Measurements from ENCODE around the gene MYO1D. TPM values are rescaled to one million over a fixed set of nuclear protein-coding genes. Genes with fewer than 3 reads are reported as not detected.

Gene MYO1D
- total RNA-seq, 1 experiment from 2014 or later, result 206 TPM

GRCh38 chr17:32541640-32542039, 335.3 kb downstream of the MYO1D start:
- Mint-ChIP-seq H3K4me1 (ENCODE audit: low read depth, unreplicated experiment) (no peaks in the 10 kb centered on the region), H3K9me3 (ENCODE audit: unreplicated experiment) (peaks cover 8% of the 10 kb centered on the region), H3K27me3 (ENCODE audit: insufficient read depth, unreplicated experiment) (no peaks in the 10 kb centered on the region), H3K27ac (ENCODE audit: unreplicated experiment) (no peak overlapping the region), H3K4me3 (ENCODE audit: unreplicated experiment) (no peak overlapping the region), H3K36me3 (ENCODE audit: insufficient read depth, unreplicated experiment) (peaks cover 43% of the 10 kb centered on the region)
- Histone ChIP-seq H3K4me1 (no peaks in the 10 kb centered on the region), H3K9me3 (no peaks in the 10 kb centered on the region), H3K4me3 (ENCODE audit: low read depth, low read length) (no peak overlapping the region), H3K27me3 (replicated peaks; ENCODE audit: control insufficient read depth, insufficient read depth, low read length) (no peaks in the 10 kb centered on the region), H3K36me3 (ENCODE audit: control insufficient read depth, insufficient read depth, low read length) (no peaks in the 10 kb centered on the region; the same call in 1 of the 2 replicates)
- CTCF ChIA-PET, result no interaction called here
- intact Hi-C loops (cut with micrococcal nuclease; ENCODE audit: unreplicated experiment), result no loop called here
- no TSS peak for BruUV-seq (replicated peaks)
- no peak for TF ChIP-seq CTCF (IDR thresholded peaks at IDR 0.05; ENCODE audit: insufficient read depth in 1 of 2, low read depth in 1 of 2, low read length in 1 of 2, severe bottlenecking in 1 of 2, unreplicated experiment in 1 of 2)
- POLR2A ChIA-PET, result no interaction called here
- DNase-seq, result no peak

DNA sequence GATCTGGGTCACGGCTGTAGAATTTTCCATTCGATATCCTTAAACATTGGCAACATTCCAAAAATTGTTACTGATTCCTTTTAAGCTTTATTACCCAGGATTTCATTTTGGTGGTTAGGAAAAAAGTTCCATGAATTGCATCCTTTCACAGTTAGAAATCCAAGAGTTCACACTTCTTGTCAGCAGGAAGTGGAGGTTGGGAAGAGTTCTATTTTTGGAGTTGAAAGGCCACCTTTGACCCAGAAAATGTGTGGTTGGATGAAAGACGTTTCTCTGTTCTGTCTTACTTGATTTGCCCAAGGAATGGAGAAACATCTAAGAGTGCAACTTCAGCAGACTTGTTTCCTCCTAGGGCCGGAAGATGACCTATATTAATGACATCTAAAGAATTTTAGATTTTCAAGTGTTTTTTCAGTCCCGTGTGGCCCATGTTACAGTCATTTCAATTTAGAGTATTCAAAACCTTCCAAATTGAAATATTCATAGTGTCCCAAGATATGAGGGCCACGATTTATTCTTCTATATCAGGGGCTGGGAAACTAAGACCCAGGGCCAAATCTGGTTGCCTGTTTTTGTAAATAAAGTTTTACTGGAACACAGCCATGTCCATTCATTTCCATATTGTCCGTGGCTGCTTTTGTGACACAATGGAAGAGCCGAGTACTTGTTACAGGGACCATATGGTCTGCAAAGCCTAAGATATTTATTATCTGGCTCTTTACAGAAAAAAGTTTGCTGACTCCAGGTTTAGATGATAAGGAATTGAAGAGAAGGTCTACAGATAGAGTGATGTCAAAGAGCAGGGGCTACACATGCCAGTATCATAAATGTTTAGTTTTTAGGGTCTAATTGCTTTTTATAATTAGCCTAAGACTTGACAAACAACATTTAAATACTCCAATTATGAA, 339.9 kb downstream of the MYO1D start:
- no TSS peak for BruUV-seq (replicated peaks)
- peaks cover 3% of the 10 kb centered on the region for H3K36me3 ChIP-seq (ENCODE audit: control insufficient read depth, insufficient read depth, low read length)
- POLR2A ChIA-PET, result no interaction called here
- CTCF ChIA-PET, result interaction anchor here (0.5 kb wide), 1 partner anchor 282 kb away, joined by 3 read pairs; no protein-coding TSS in a partner anchor
- peaks cover 6% of the 10 kb centered on the region for H3K4me1 Mint-ChIP-seq (ENCODE audit: low read depth, unreplicated experiment)
- peaks cover 45% of the 10 kb centered on the region for H3K36me3 Mint-ChIP-seq (ENCODE audit: insufficient read depth, unreplicated experiment)
- peaks cover 8% of the 10 kb centered on the region for H3K9me3 Mint-ChIP-seq (ENCODE audit: unreplicated experiment)
- intact Hi-C loops (cut with micrococcal nuclease; ENCODE audit: unreplicated experiment), result no loop called here
- no peak for TF ChIP-seq CTCF (IDR thresholded peaks at IDR 0.05; ENCODE audit: insufficient read depth in 1 of 2, low read depth in 1 of 2, low read length in 1 of 2, severe bottlenecking in 1 of 2, unreplicated experiment in 1 of 2)
- no peaks in the 10 kb centered on the region for H3K9me3 ChIP-seq
- no peak overlapping the region for H3K4me3 ChIP-seq (ENCODE audit: low read depth, low read length)
- no peak for DNase-seq
- no peak overlapping the region for H3K27ac Mint-ChIP-seq (ENCODE audit: unreplicated experiment)
- H3K27me3 Mint-ChIP-seq (ENCODE audit: insufficient read depth, unreplicated experiment), result no peaks in the 10 kb centered on the region
- no peak overlapping the region for H3K4me3 Mint-ChIP-seq (ENCODE audit: unreplicated experiment)
- H3K4me1 ChIP-seq, result no peaks in the 10 kb centered on the region
- no peaks in the 10 kb centered on the region for H3K27me3 ChIP-seq (replicated peaks; ENCODE audit: control insufficient read depth, insufficient read depth, low read length)

GRCh38 chr17:32533296-32533695, 343.6 kb downstream of the MYO1D start:
- Histone ChIP-seq H3K27me3 (replicated peaks; ENCODE audit: control insufficient read depth, insufficient read depth, low read length) (no peaks in the 10 kb centered on the region), H3K9me3 (no peaks in the 10 kb centered on the region), H3K4me3 (ENCODE audit: low read depth, low read length) (no peak overlapping the region), H3K36me3 (ENCODE audit: control insufficient read depth, insufficient read depth, low read length) (peaks cover 3% of the 10 kb centered on the region), H3K4me1 (no peaks in the 10 kb centered on the region)
- CTCF ChIA-PET, result no interaction called here
- intact Hi-C loops (cut with micrococcal nuclease; ENCODE audit: unreplicated experiment), result no loop called here
- no peak overlapping the region for H3K27ac Mint-ChIP-seq (ENCODE audit: unreplicated experiment)
- POLR2A ChIA-PET, result no interaction called here
- no peak overlapping the region for H3K4me3 Mint-ChIP-seq (ENCODE audit: unreplicated experiment)
- no TSS peak for BruUV-seq (replicated peaks)
- peaks cover 6% of the 10 kb centered on the region for H3K4me1 Mint-ChIP-seq (ENCODE audit: low read depth, unreplicated experiment)
- no peaks in the 10 kb centered on the region for H3K9me3 Mint-ChIP-seq (ENCODE audit: unreplicated experiment)
- TF ChIP-seq CTCF (IDR thresholded peaks at IDR 0.05; ENCODE audit: insufficient read depth in 1 of 2, low read depth in 1 of 2, low read length in 1 of 2, severe bottlenecking in 1 of 2, unreplicated experiment in 1 of 2), result no peak
- no peaks in the 10 kb centered on the region for H3K27me3 Mint-ChIP-seq (ENCODE audit: insufficient read depth, unreplicated experiment)
- H3K36me3 Mint-ChIP-seq (ENCODE audit: insufficient read depth, unreplicated experiment), result peaks cover 35% of the 10 kb centered on the region
- no peak for DNase-seq
